ENCODE results near the gene SPINK5. TPM values are rescaled to one million over a fixed set of nuclear protein-coding genes. Genes with fewer than 3 reads are reported as not detected.

Gene SPINK5, protein sequence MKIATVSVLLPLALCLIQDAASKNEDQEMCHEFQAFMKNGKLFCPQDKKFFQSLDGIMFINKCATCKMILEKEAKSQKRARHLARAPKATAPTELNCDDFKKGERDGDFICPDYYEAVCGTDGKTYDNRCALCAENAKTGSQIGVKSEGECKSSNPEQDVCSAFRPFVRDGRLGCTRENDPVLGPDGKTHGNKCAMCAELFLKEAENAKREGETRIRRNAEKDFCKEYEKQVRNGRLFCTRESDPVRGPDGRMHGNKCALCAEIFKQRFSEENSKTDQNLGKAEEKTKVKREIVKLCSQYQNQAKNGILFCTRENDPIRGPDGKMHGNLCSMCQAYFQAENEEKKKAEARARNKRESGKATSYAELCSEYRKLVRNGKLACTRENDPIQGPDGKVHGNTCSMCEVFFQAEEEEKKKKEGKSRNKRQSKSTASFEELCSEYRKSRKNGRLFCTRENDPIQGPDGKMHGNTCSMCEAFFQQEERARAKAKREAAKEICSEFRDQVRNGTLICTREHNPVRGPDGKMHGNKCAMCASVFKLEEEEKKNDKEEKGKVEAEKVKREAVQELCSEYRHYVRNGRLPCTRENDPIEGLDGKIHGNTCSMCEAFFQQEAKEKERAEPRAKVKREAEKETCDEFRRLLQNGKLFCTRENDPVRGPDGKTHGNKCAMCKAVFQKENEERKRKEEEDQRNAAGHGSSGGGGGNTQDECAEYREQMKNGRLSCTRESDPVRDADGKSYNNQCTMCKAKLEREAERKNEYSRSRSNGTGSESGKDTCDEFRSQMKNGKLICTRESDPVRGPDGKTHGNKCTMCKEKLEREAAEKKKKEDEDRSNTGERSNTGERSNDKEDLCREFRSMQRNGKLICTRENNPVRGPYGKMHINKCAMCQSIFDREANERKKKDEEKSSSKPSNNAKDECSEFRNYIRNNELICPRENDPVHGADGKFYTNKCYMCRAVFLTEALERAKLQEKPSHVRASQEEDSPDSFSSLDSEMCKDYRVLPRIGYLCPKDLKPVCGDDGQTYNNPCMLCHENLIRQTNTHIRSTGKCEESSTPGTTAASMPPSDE
- 0.10 TPM in 1 of 2 replicates, not detected in the other for total RNA-seq

DNA sequence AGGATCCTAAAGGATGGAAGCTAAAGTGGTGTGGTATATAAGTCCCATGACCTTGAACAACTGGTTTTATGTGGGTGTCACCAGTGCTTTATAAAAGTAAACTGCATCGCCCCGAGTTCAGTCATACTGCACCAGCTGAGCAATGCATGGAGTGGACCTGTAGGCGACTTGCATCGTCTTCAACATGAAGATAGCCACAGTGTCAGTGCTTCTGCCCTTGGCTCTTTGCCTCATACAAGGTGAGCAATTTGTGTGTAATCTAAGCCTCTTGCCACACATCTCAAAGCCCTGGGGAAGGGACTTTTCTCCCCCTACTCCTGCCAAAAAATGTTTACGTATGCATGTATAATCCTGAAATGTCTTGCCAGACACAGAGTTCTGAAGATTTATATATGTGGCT lies at the start of gene SPINK5:
TSS of gene SPINK5 (plus strand) at position 120 of the 400 bp plus-strand sequence. CDS start at position 185, 65 bp downstream.

DNA sequence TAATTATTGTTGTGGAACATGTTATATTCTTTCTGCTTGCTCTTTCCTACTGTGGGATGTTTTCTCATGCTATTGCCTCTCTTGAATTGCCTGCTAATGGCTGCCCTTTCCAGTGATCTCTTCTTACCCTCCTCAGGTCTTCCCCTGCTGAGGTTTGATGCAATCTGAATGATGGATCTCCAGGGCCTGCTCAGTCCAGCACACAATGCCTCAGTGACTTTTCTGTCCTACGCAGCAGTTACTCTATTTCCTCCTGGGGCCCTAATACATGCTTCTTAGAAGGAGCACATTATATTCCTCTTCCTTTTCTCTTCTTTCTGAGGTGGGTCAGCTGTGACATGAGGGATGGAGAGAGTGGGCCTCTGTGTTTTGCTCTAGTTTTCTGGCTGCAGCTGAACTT lies 104.5 kb downstream of the SPINK5 start, which contains the start of gene SPINK14:
TSS of gene SPINK14 (plus strand) at position 301 of the 400 bp plus-strand sequence. CDS start 1,187 bp downstream, outside the sequence.

Other genes with a start within 250 kb of the SPINK5 start
- not detected in 2 replicates for gene SPINK1, start 232.3 kb upstream of the SPINK5 start, total RNA-seq
- not detected in 2 replicates for gene SCGB3A2, start 185.3 kb upstream of the SPINK5 start, total RNA-seq
- gene C5orf46, start 157.4 kb upstream of the SPINK5 start, total RNA-seq: not detected in 2 replicates
- gene SPINK14, start 104.6 kb downstream of the SPINK5 start, total RNA-seq: not detected in 2 replicates
- gene SPINK6, start 139.1 kb downstream of the SPINK5 start, total RNA-seq: not detected in 2 replicates
- not detected in 2 replicates for gene MARCOL, start 174.5 kb downstream of the SPINK5 start, total RNA-seq
- gene SPINK13, start 204.8 kb downstream of the SPINK5 start, total RNA-seq: not detected in 2 replicates
- not detected in 2 replicates for gene SPINK7, start 248.4 kb downstream of the SPINK5 start, total RNA-seq

All from vein endothelial cell (primary cell).